Measurements from ENCODE around the gene VEPH1.

DNA sequence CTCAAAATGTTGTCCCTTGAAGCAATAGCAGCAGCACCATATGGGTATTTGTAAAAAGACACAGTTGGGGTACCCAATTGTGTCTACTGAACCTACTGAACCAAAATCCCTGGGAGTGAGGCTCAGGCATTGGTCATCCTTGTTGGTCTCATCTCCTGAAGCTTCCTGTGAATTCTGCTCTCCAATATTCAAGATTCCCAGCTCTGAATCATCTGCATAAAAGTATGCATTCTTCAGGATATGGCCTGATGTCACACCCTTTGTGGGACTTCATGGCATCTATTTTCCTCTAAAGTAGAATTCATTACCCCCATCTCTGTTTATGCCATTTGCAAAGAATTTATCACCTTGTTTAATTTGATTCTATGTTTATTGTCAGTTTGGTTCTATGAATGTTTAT lies 79.9 kb downstream of the VEPH1 start:
- TF ChIP-seq CTCF (conservative IDR thresholded peaks at IDR 0.05 in 1 of 2, IDR thresholded peaks at IDR 0.05 in 1 of 2; ENCODE audit: extremely low read depth in 1 of 2, insufficient read depth in 1 of 2, low read depth in 1 of 2, low read length in 2 of 2) = no peak
- no peak for TF ChIP-seq EZH2 (IDR thresholded peaks at IDR 0.05; ENCODE audit: borderline replicate concordance, low read length)
